Measurements from ENCODE around the gene NEMP1.
"Not testable (repeated sequence)": the region's sequence is repeated elsewhere in the genome, so short reads cannot be mapped to it uniquely, and the experiment has no call there.

The NEMP1 gene

DNA sequence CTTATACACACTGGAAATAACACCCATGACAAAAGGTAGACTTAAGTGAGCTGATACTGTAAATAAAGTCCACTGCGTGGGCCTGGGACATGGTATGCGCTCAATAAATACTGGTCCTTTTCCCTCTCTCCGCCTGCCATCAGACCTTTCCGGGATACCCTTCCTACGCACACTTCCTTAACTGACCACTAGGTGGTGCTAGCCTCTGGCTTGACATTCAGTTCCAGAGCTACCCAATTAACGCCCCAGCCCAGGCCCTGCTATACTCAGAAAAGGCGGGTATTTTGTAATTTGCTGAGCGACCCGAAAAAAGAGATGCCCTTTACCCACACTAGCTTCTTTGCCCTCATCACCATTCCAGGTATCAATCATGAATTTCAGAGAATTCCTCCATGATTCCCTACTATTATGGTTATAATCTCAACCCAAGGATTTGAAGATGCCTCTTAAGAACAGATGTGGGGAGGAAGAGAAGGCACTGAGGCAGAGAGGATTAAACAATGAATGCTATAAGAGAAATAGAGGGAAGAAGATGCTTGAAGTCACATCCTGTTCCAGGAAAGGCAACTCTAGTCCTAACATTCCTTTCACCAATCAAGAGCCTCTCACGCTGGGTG lies 45.8 kb upstream of the NEMP1 start:
- H3K9me3 ChIP-seq (ENCODE audit: control extremely low read depth in 1 of 5, control insufficient read depth in 4 of 5, insufficient read depth in 2 of 5, low read depth in 1 of 5, low read length in 4 of 5) = no peaks in the 10 kb centered on the region
- peak; percentile 72 to 87 (median 82) for DNase-seq
- ChIA-PET POLR2A (interaction anchor here (1.0 kb wide), 1 partner anchor 50 kb away, joined by 3 read pairs; no protein-coding TSS in a partner anchor), CTCF (interaction anchor here (0.6 to 19.8 kb wide), 29 partner anchors 9 to 365 kb away, joined by 3 to 399 read pairs (median 5); partner anchors contain the start of genes NEMP1, SHMT2, STAT6 and TAC3)
- peaks cover 0 to 35% (median 11%) of the 10 kb centered on the region in 5 experiments for H3K27me3 ChIP-seq (replicated peaks in 2 of 5; ENCODE audit: control insufficient read depth in 4 of 5, insufficient read depth in 5 of 5, low read length in 4 of 5)
- peaks cover 0 to 21% (median 18%) of the 10 kb centered on the region in 4 experiments for H3K4me1 ChIP-seq (ENCODE audit: control extremely low read depth in 1 of 4, control insufficient read depth in 4 of 4, insufficient read depth in 4 of 4, low read length in 3 of 4)
- H3K36me3 ChIP-seq (ENCODE audit: control insufficient read depth in 4 of 4, insufficient read depth in 4 of 4, low read length in 3 of 4) = no peaks in the 10 kb centered on the region
- no peak overlapping the region for H3K4me3 ChIP-seq (ENCODE audit: control insufficient read depth in 1 of 7, extremely low read depth in 1 of 7, insufficient read depth in 4 of 7, low read depth in 2 of 7, low read length in 6 of 7)
- 12% methylated on average over 6 of the region's 10 CpGs for WGBS (ENCODE audit: insufficient coverage)
- H3K27ac ChIP-seq (ENCODE audit: insufficient read depth in 1 of 2, low read depth in 1 of 2, low read length in 2 of 2, poor library complexity in 1 of 2, severe bottlenecking in 2 of 2) = no peak overlapping the region

DNA sequence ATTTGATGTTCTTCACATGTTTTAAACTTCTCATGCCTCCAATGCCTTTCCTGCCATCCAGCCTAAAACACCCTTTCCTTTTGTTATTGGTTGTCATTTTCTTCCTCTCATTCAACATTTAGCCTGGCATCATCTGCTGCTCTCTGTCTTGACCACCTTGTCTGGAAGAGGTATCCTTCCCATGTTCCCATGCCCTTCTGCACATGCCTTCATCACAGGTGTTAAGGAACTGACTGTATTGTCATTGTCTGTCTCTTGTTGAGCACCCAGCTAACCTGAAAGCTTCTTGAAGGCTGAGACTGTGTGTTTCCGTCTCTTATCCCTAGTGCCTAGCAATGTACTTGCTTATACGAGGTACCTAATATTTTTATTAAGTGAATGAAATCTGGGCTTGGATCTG lies 45.2 kb upstream of the NEMP1 start:
- no peak for DNase-seq
- H3K4me1 ChIP-seq (ENCODE audit: control extremely low read depth in 1 of 4, control insufficient read depth in 4 of 4, insufficient read depth in 4 of 4, low read length in 3 of 4) = peaks cover 0 to 20% (median 15%) of the 10 kb centered on the region in 4 experiments
- H3K4me3 ChIP-seq (ENCODE audit: control insufficient read depth in 1 of 7, extremely low read depth in 1 of 7, insufficient read depth in 4 of 7, low read depth in 2 of 7, low read length in 6 of 7) = no peak overlapping the region
- H3K27me3 ChIP-seq (replicated peaks in 2 of 5; ENCODE audit: control insufficient read depth in 4 of 5, insufficient read depth in 5 of 5, low read length in 4 of 5) = peaks cover 0 to 29% (median 11%) of the 10 kb centered on the region in 5 experiments
- CTCF ChIA-PET = interaction anchor here (0.6 to 19.8 kb wide), 29 partner anchors 8 to 365 kb away, joined by 3 to 399 read pairs (median 5); partner anchors contain the start of genes NEMP1, SHMT2, STAT6 and TAC3
- WGBS (ENCODE audit: insufficient coverage) = no CpG with 5 or more reads among the region's 2 CpGs
- H3K27ac ChIP-seq (ENCODE audit: insufficient read depth in 1 of 2, low read depth in 1 of 2, low read length in 2 of 2, poor library complexity in 1 of 2, severe bottlenecking in 2 of 2) = no peak overlapping the region
- no peaks in the 10 kb centered on the region for H3K36me3 ChIP-seq (ENCODE audit: control insufficient read depth in 4 of 4, insufficient read depth in 4 of 4, low read length in 3 of 4)
- POLR2A ChIA-PET = interaction anchor here (1.0 kb wide), 1 partner anchor 50 kb away, joined by 3 read pairs; no protein-coding TSS in a partner anchor
- H3K9me3 ChIP-seq (ENCODE audit: control extremely low read depth in 1 of 5, control insufficient read depth in 4 of 5, insufficient read depth in 2 of 5, low read depth in 1 of 5, low read length in 4 of 5) = no peaks in the 10 kb centered on the region

GRCh38 chr12:57120718-57121117 lies 42.1 kb upstream of the NEMP1 start:
- WGBS (ENCODE audit: insufficient coverage) = 96% methylated on average over 9 of the region's 11 CpGs
- H3K27me3 ChIP-seq (replicated peaks in 2 of 5; ENCODE audit: control insufficient read depth in 4 of 5, insufficient read depth in 5 of 5, low read length in 4 of 5); POLR2A ChIA-PET: not testable (repeated sequence)

DNA sequence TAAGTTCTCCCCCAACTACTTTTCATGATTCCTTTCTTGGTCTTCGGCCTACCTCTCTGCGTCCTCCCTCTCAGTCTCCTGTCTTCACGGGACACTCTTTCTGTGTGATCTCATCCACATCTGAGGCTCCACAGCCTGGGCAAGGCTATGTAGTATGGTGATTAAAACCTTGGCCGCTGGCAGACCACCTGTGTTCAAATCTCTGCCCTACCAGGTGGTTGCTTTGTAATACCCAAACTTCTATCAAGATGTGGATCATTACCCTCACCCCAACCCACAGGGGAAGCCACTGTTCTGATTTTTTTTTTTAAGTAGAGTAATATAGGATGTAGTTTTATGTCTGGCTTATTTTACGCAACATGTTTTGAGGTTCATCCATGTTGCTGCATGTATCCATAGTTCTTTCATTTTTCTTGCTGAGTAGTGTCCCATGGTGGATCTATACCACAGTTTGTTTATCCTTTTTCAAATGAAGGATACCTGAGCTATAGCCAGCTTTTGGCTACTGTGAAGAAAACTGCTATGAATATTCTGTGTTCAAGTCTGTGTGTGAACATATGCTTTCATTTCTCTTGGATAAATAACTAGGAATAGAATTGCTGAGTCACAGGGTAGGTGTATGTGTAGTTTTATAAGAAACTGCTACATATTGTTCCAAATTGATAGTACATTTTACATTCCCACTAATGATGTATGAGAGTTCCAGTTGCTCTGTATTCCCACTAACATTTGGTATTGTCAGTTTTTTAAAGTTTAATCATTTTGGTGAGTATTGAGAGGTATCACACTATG lies 40.9 kb upstream of the NEMP1 start:
- H3K4me3 ChIP-seq (ENCODE audit: control insufficient read depth in 1 of 7, extremely low read depth in 1 of 7, insufficient read depth in 4 of 7, low read depth in 2 of 7, low read length in 6 of 7) = no peak overlapping the region
- peaks cover 0 to 4% (median under 1%) of the 10 kb centered on the region in 5 experiments for H3K27me3 ChIP-seq (replicated peaks in 2 of 5; ENCODE audit: control insufficient read depth in 4 of 5, insufficient read depth in 5 of 5, low read length in 4 of 5)
- H3K4me1 ChIP-seq (ENCODE audit: control extremely low read depth in 1 of 4, control insufficient read depth in 4 of 4, insufficient read depth in 4 of 4, low read length in 3 of 4) = peaks cover 0 to 4% (median 0%) of the 10 kb centered on the region in 4 experiments
- POLR2A ChIA-PET = no interaction called here
- no peak overlapping the region for H3K27ac ChIP-seq (ENCODE audit: insufficient read depth in 1 of 2, low read depth in 1 of 2, low read length in 2 of 2, poor library complexity in 1 of 2, severe bottlenecking in 2 of 2)
- no peaks in the 10 kb centered on the region for H3K36me3 ChIP-seq (ENCODE audit: control insufficient read depth in 4 of 4, insufficient read depth in 4 of 4, low read length in 3 of 4)
- 100% methylated on average over 3 of the region's 5 CpGs for WGBS (ENCODE audit: insufficient coverage)
- no peaks in the 10 kb centered on the region for H3K9me3 ChIP-seq (ENCODE audit: control extremely low read depth in 1 of 5, control insufficient read depth in 4 of 5, insufficient read depth in 2 of 5, low read depth in 1 of 5, low read length in 4 of 5)
- no peak for DNase-seq
- CTCF ChIA-PET = interaction anchor here (0.6 to 19.8 kb wide), 8 partner anchors 8 to 124 kb away, joined by 3 to 399 read pairs (median 6); partner anchors contain the start of gene STAT6

More at GRCh38 chr12:57120718-57121117, 42.1 kb upstream of the NEMP1 start:
- not testable (repeated sequence) for H3K27ac ChIP-seq (ENCODE audit: insufficient read depth in 1 of 2, low read depth in 1 of 2, low read length in 2 of 2, poor library complexity in 1 of 2, severe bottlenecking in 2 of 2); H3K9me3 ChIP-seq (ENCODE audit: control extremely low read depth in 1 of 5, control insufficient read depth in 4 of 5, insufficient read depth in 2 of 5, low read depth in 1 of 5, low read length in 4 of 5); H3K4me3 ChIP-seq (ENCODE audit: control insufficient read depth in 1 of 7, extremely low read depth in 1 of 7, insufficient read depth in 4 of 7, low read depth in 2 of 7, low read length in 6 of 7); DNase-seq; H3K36me3 ChIP-seq (ENCODE audit: control insufficient read depth in 4 of 4, insufficient read depth in 4 of 4, low read length in 3 of 4); H3K4me1 ChIP-seq (ENCODE audit: control extremely low read depth in 1 of 4, control insufficient read depth in 4 of 4, insufficient read depth in 4 of 4, low read length in 3 of 4)
- CTCF ChIA-PET = interaction anchor here (1.0 to 19.8 kb wide), 6 partner anchors 11 to 66 kb away, joined by 3 to 399 read pairs (median 32); partner anchors contain the start of gene STAT6

- WGBS (ENCODE audit: insufficient coverage) = 86% methylated on average over 1 of the region's 1 CpG
- CTCF ChIA-PET = interaction anchor here (1.4 to 19.8 kb wide), 6 partner anchors 8 to 124 kb away, joined by 3 to 399 read pairs (median 6); no protein-coding TSS in a partner anchor
- peaks cover 0 to 3% (median 0%) of the 10 kb centered on the region in 5 experiments for H3K27me3 ChIP-seq (replicated peaks in 2 of 5; ENCODE audit: control insufficient read depth in 4 of 5, insufficient read depth in 5 of 5, low read length in 4 of 5)
- H3K4me1 ChIP-seq (ENCODE audit: control extremely low read depth in 1 of 4, control insufficient read depth in 4 of 4, insufficient read depth in 4 of 4, low read length in 3 of 4) = peaks cover 0 to 4% (median 0%) of the 10 kb centered on the region in 4 experiments
- no peaks in the 10 kb centered on the region for H3K9me3 ChIP-seq (ENCODE audit: control extremely low read depth in 1 of 5, control insufficient read depth in 4 of 5, insufficient read depth in 2 of 5, low read depth in 1 of 5, low read length in 4 of 5)
- no peak overlapping the region for H3K4me3 ChIP-seq (ENCODE audit: control insufficient read depth in 1 of 7, extremely low read depth in 1 of 7, insufficient read depth in 4 of 7, low read depth in 2 of 7, low read length in 6 of 7)
- H3K27ac ChIP-seq (ENCODE audit: insufficient read depth in 1 of 2, low read depth in 1 of 2, low read length in 2 of 2, poor library complexity in 1 of 2, severe bottlenecking in 2 of 2) = no peak overlapping the region
- POLR2A ChIA-PET = interaction anchor here (0.5 kb wide), 1 partner anchor 495 kb away, joined by 4 read pairs; no protein-coding TSS in a partner anchor
- DNase-seq = peak in 2 of 3 donors; percentile 33 to 39
- H3K36me3 ChIP-seq (ENCODE audit: control insufficient read depth in 4 of 4, insufficient read depth in 4 of 4, low read length in 3 of 4) = no peaks in the 10 kb centered on the region
Observed at GRCh38 chr12:57118711-57119271, 40.2 kb upstream of the NEMP1 start.

- 93% methylated on average over 3 of the region's 5 CpGs for WGBS (ENCODE audit: insufficient coverage)
- no peak for DNase-seq
- Histone ChIP-seq H3K27ac (ENCODE audit: insufficient read depth in 1 of 2, low read depth in 1 of 2, low read length in 2 of 2, poor library complexity in 1 of 2, severe bottlenecking in 2 of 2) (no peak overlapping the region), H3K4me3 (ENCODE audit: control insufficient read depth in 1 of 7, extremely low read depth in 1 of 7, insufficient read depth in 4 of 7, low read depth in 2 of 7, low read length in 6 of 7) (no peak overlapping the region), H3K27me3 (replicated peaks in 2 of 5; ENCODE audit: control insufficient read depth in 4 of 5, insufficient read depth in 5 of 5, low read length in 4 of 5) (peaks cover 0 to 3% (median 0%) of the 10 kb centered on the region in 5 experiments), H3K9me3 (ENCODE audit: control extremely low read depth in 1 of 5, control insufficient read depth in 4 of 5, insufficient read depth in 2 of 5, low read depth in 1 of 5, low read length in 4 of 5) (no peaks in the 10 kb centered on the region), H3K36me3 (ENCODE audit: control insufficient read depth in 4 of 4, insufficient read depth in 4 of 4, low read length in 3 of 4) (no peaks in the 10 kb centered on the region), H3K4me1 (ENCODE audit: control extremely low read depth in 1 of 4, control insufficient read depth in 4 of 4, insufficient read depth in 4 of 4, low read length in 3 of 4) (peaks cover 0 to 16% (median 10%) of the 10 kb centered on the region in 4 experiments)
- ChIA-PET CTCF (interaction anchor here (0.8 to 19.8 kb wide), 12 partner anchors 8 to 70 kb away, joined by 3 to 399 read pairs (median 6); no protein-coding TSS in a partner anchor), POLR2A (no interaction called here)
Observed at GRCh38 chr12:57116580-57117281, 38.1 kb upstream of the NEMP1 start.
